A549 (cell line): ENCODE results near the gene SNRPD3.
"Not testable (repeated sequence)": the region's sequence is repeated elsewhere in the genome, so short reads cannot be mapped to it uniquely, and the experiment has no call there.

ENCODE experiments used
- CBX2 ChIP-seq: fragments of 200-600 bp; sonication (generic); IDR thresholded peaks from 2 replicates; pipeline ENCODE4 v1.6.1; 2016; ENCODE audit warnings: low read depth, mild to moderate bottlenecking, borderline replicate concordance
- CTCF ChIP-seq: fragments of >200 bp; sonication (Bioruptor Twin); formaldehyde crosslinking; IDR thresholded peaks from 3 replicates; pipeline ENCODE4 v1.5.1; 2016
- MAX ChIP-seq: IDR thresholded peaks from 2 replicates; pipeline ENCODE4 v1.6.1; 2012
- MAZ ChIP-seq: fragments of 150-350 bp; IDR thresholded peaks from 2 replicates; pipeline ENCODE4 v1.6.1; 2014; ENCODE audit warnings: antibody characterized with exemption, low read depth, low read length, borderline replicate concordance
- NR3C1 ChIP-seq: fragments of >200 bp; sonication (Bioruptor Twin); formaldehyde crosslinking; IDR thresholded peaks from 3 replicates; pipeline ENCODE4 v1.6.1; 2017
- POLR2A ChIP-seq: IDR thresholded peaks from 2 replicates; pipeline ENCODE4 v1.6.1; 2012; ENCODE audit warnings: mild to moderate bottlenecking, low read length
- RAD21 ChIP-seq, 2 experiments: fragments of >200 bp in 1 of 2; sonication (Bioruptor Twin) in 1 of 2; formaldehyde crosslinking in 1 of 2; IDR thresholded peaks in 1 of 2; conservative IDR thresholded peaks in 1 of 2; 2 replicates in 1 of 2; 3 replicates in 1 of 2; pipeline ENCODE4 v1.6.1; 2012 to 2018; ENCODE audit warnings: inconsistent platforms in 1 of 2
- REST ChIP-seq: fragments of 200-600 bp; sonication (generic); IDR thresholded peaks from 2 replicates; pipeline ENCODE4 v1.6.1; 2016; ENCODE audit warnings: antibody characterized with exemption, mild to moderate bottlenecking, moderate library complexity

GRCh38 chr22:24602105-24602749, 46.4 kb downstream of the SNRPD3 start:
- not testable (repeated sequence) for TF ChIP-seq NR3C1; CBX2; CTCF; RAD21 (conservative IDR thresholded peaks at IDR 0.05 in 1 of 2, IDR thresholded peaks at IDR 0.05 in 1 of 2); REST; POLR2A; MAZ; MAX
